IgD-negative memory B cell (primary cell): ENCODE data around the gene COL18A1. TPM values are rescaled to one million over a fixed set of nuclear protein-coding genes. Genes with fewer than 3 reads are reported as not detected.

Experiments used
- H3K27ac Mint-ChIP-seq, 3 donors: one replicate each; pipeline ENCODE4 v1.8.0; 2020 to 2022; ENCODE audit warnings: mild to moderate bottlenecking in 3 of 3, mixed read lengths in 3 of 3, moderate library complexity in 1 of 3
- H3K27me3 Mint-ChIP-seq: one replicate; pipeline ENCODE4 v1.8.0; 2021; ENCODE audit warnings: mixed read lengths
- H3K36me3 Mint-ChIP-seq: one replicate; pipeline ENCODE4 v1.8.0; 2020; ENCODE audit warnings: mild to moderate bottlenecking, mixed read lengths
- H3K4me1 Mint-ChIP-seq, 3 donors: one replicate each; pipeline ENCODE4 v1.8.0; 2020 to 2022; ENCODE audit warnings: mixed read lengths in 3 of 3, mild to moderate bottlenecking in 1 of 3
- H3K4me3 Mint-ChIP-seq, 4 donors: one replicate each; pipeline ENCODE4 v1.8.0; 2020 to 2022; ENCODE audit warnings: mild to moderate bottlenecking in 4 of 4, mixed read lengths in 4 of 4, moderate library complexity in 3 of 4
- H3K9me3 Mint-ChIP-seq, 3 donors: one replicate each; pipeline ENCODE4 v1.8.0; 2020 to 2021; ENCODE audit warnings: mixed read lengths in 3 of 3, mild to moderate bottlenecking in 1 of 3
- polyA plus RNA-seq: library from polyadenylated mRNA; unstranded; fragments of 300-500 nt; fragmentation: Illumina TruSeq; gene quantifications from one replicate; pipeline ENCODE4 v1.2.3, GENCODE V29; 2021

Gene COL18A1
- polyA plus RNA-seq, 1 donor from 2014 or later = 4.0 TPM

DNA sequence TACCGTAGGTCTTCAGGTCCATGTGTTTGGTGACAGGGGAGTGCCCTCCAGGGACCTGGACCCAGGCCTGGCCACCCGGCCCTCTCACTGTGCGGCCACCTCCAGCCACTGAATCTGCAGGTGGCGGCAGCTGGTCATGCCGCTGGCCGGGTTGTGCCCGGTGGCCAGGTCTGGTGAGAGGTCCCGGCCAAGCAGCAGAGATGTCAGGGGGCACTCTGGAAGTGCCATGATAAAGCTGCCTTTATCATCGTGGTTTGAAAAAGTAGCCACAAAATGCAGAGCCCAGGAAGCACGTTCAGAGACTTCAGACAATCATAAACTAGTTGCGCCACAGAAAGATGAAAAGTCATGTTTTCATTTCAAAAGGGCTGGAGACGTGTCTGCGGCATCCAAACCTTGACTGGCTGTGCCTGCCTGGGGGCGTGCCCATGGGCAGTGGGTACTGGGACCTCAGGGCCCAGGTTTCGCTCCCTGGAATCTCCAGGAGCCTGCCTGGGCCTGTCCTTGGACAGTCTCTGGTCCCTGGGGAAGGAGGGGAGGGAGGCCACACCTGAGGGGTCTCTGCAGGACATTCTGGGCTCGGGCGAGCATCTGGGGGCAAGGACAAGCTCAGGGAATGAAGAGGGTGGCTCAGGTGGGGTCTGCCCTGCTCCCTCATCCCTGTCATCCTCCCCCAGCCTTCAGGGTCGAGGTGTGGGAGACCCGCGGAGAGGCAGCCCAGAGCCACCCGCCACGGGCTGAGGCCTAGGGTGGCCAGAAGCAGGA is 44.9 kb downstream of the COL18A1 start:
- no peaks in the 10 kb centered on the region for H3K4me1 Mint-ChIP-seq
- no peak overlapping the region for H3K27ac Mint-ChIP-seq
- no peak overlapping the region for H3K4me3 Mint-ChIP-seq
- no peaks in the 10 kb centered on the region for H3K36me3 Mint-ChIP-seq
- peaks cover 9% of the 10 kb centered on the region for H3K27me3 Mint-ChIP-seq
- peaks cover 0 to 10% (median 8%) of the 10 kb centered on the region in 3 donors for H3K9me3 Mint-ChIP-seq

DNA sequence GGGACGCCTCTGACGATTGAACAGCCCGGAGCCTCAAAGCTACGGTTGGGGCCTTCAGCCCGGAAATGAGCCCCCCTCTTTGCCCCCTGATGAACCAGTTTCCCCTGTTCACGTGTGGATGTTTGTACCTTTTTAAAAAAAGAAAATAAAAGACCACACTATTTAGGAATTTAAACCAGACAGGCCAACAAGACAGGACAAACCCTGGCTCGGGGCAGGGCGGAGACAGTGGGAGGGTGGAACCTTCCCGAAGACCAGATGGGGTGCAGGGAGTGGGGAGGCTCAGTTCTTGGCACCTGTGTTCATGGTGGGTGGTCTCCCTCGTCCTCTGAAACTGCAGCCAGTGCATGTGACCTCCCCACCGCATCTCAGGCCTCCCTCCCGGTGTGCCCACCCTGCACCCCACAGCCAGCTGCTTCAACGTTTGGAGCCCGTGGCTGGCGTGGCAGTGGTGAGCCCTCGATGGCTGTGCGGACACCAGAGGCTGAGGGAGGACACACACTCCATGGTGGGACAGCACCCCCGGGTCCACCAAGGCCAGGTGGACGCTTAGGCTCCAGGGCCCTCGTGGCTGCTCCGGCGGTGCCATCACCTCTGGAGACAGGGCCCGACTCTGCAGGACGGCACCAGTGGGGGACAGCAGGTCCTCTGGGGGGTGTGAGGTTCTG is 45.6 kb downstream of the COL18A1 start:
- no peaks in the 10 kb centered on the region for H3K36me3 Mint-ChIP-seq
- H3K4me1 Mint-ChIP-seq = no peaks in the 10 kb centered on the region
- H3K27me3 Mint-ChIP-seq = peaks cover 9% of the 10 kb centered on the region
- H3K9me3 Mint-ChIP-seq = peaks cover 0 to 10% (median 8%) of the 10 kb centered on the region in 3 donors
- no peak overlapping the region for H3K4me3 Mint-ChIP-seq
- no peak overlapping the region for H3K27ac Mint-ChIP-seq

DNA sequence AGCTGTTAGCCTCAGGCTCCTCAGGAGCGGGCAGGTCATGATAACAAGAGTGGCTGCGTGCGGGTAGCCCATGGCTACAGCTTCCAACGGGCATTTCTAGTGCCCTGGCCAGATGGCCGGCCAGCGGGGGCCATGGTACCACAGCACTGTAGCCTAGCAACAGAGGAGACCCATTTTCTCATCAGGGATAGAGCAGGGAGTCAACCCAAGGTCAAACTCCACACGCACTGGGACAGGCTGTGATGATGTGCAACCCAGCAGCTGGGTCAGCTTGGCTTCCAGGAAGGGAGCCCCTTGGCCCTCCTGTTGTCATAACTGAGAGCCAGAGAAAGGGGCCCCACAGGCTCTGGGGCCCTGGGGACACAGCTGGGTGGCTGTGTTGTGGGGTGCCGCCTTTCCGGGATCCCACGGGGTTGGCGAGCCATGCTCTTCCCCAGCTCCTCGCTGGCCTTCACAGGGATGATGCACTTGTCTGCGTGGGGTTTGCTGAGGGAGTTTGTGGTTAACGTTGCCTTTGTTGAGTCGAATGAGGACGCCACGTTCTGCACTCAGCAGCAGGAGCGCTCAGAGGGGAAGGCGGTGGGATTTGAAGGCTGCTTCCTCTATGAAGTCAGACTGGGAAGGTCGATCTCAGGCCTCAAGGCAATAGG is 46.3 kb downstream of the COL18A1 start:
- H3K27me3 Mint-ChIP-seq = peaks cover 5% of the 10 kb centered on the region
- peaks cover 0 to 8% (median 6%) of the 10 kb centered on the region in 3 donors for H3K9me3 Mint-ChIP-seq
- no peaks in the 10 kb centered on the region for H3K36me3 Mint-ChIP-seq
- H3K4me1 Mint-ChIP-seq = no peaks in the 10 kb centered on the region
- no peak overlapping the region for H3K27ac Mint-ChIP-seq
- no peak overlapping the region for H3K4me3 Mint-ChIP-seq

DNA sequence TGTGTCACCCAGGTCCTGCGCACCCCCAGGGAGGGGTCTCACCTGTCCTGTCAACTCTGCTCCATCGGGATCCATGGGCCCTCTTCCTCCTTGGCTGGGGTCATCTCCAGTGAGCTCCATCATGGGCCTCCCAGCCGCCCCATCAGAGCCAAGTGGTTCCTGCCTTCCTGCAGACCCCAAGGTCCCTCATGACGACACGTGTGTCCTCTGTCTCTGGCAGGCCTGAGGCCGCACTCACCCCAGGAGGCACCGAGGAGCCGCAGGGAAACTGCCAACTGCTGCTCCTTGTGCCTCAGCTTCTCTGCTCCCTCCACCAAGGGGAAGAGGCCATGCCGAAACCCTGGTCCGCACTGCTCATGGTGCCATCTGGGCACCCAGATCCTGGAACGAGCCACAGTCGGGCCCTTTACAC is 46.8 kb downstream of the COL18A1 start:
- no peak overlapping the region for H3K27ac Mint-ChIP-seq
- H3K36me3 Mint-ChIP-seq = no peaks in the 10 kb centered on the region
- H3K4me3 Mint-ChIP-seq = no peak overlapping the region
- H3K4me1 Mint-ChIP-seq = no peaks in the 10 kb centered on the region
- peaks cover 4% of the 10 kb centered on the region for H3K27me3 Mint-ChIP-seq
- H3K9me3 Mint-ChIP-seq = peaks cover 0 to 5% (median 4%) of the 10 kb centered on the region in 3 donors

DNA sequence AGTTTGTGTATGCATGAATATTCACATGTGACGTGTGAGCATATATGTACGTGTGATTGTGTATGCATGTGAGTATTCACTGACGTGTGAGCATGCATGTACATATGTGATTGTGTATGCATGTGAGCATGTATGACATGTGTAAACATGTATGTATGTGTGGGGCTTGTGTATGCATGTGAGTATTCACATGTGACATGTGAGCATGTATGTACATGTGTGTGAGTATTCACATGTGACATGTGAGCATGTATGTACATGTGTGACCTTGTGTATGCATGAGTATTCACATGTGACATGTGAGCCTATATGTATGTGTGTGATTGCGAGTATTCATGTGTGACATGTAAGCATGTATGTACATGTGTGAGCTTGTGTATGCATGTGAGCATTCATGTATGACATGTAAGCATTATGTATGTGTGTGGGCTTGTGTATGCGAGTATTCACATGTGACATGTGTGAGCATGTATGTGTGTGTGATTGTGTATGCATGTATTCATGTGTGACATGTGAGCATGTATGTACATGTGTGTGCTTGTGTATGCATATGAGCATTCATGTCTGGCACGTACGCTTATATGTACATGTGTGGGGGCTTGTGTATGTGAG is 47.8 kb downstream of the COL18A1 start:
- Mint-ChIP-seq H3K36me3 (no peaks in the 10 kb centered on the region), H3K4me1 (no peaks in the 10 kb centered on the region), H3K4me3 (no peak overlapping the region)

DNA sequence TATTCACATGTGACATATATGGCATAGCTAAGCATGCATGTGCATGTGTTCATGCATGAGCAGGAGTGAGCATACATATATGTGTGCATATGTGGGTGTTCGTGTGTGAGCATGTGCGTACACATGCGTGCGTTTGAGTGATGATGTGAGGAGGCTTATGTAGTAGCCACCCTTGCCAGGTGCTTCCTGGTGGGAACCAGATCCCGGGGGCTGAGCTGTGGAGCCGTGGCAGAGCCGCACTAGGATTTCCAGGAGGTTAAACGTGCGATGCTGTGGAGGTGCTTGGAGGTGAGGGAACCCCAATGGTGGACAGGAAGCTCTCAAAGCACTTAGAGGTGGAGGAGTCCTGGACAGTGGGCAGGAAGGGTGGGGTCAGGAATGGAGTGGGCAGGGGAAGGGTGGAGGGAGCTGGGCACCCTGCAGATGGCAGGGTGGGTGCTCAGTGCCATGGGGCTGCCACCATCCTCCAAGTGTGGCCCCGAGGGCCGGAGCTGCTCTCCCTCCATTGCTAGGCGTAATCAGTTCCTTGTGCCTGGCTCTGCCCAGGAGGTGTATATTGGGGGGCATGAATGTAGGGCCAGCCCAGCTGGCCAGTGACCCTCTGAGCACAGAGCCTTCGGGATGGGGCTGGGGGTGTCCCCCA is 48.5 kb downstream of the COL18A1 start:
- Mint-ChIP-seq H3K27me3 (peaks cover 4% of the 10 kb centered on the region), H3K36me3 (no peaks in the 10 kb centered on the region), H3K4me3 (no peak overlapping the region), H3K9me3 (peaks cover 0 to under 1% (median 0%) of the 10 kb centered on the region in 3 donors), H3K27ac (no peak overlapping the region), H3K4me1 (no peaks in the 10 kb centered on the region)

More for the DNA sequence above, 47.8 kb downstream of the COL18A1 start:
- H3K27ac Mint-ChIP-seq = no peak overlapping the region
- H3K27me3 Mint-ChIP-seq = peaks cover 4% of the 10 kb centered on the region
- H3K9me3 Mint-ChIP-seq = peaks cover 0 to 5% (median 3%) of the 10 kb centered on the region in 3 donors

DNA sequence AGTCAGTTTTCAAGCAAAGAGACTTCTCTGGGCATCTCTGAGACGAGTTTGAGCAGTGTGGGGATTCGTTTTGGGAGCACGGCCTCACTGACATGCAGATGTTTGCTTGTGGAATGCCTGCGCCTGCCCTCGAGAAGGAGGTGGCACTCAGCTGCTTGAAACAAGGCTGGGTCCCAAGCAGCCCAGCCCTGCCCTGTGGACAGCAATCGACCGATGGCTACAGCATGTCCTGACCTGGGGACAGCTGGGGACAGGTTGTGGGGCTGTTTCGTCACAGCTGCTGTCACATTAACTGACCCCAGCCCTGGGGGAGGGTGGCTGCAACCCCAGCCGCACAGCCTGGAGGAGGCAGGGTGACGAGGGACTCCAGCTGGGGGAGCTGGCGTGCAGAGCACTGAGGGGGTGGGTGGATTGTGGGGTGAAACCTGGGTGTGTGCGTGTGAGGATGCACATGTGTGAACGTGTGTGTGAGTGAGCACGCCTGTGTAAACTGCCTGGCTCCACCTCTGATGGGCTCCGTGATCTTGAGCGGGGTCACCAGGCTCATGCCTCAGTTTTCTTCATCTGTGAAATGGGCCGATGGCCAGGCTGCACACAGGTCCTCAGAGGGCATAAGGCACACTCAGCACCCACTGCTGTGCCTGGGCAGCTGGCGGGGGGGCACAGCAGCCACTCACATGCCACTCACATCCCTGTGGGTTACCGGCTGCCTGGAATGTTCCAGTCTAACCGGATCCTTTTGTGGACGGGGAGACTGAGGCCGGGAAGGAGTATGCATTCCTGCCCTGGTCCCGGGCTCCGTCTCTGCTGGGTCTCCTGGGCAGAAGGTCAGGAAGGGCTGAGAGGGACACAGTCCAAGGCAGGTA is 49.3 kb downstream of the COL18A1 start:
- Mint-ChIP-seq H3K27ac (no peak overlapping the region), H3K36me3 (no peaks in the 10 kb centered on the region), H3K4me1 (no peaks in the 10 kb centered on the region)

DNA sequence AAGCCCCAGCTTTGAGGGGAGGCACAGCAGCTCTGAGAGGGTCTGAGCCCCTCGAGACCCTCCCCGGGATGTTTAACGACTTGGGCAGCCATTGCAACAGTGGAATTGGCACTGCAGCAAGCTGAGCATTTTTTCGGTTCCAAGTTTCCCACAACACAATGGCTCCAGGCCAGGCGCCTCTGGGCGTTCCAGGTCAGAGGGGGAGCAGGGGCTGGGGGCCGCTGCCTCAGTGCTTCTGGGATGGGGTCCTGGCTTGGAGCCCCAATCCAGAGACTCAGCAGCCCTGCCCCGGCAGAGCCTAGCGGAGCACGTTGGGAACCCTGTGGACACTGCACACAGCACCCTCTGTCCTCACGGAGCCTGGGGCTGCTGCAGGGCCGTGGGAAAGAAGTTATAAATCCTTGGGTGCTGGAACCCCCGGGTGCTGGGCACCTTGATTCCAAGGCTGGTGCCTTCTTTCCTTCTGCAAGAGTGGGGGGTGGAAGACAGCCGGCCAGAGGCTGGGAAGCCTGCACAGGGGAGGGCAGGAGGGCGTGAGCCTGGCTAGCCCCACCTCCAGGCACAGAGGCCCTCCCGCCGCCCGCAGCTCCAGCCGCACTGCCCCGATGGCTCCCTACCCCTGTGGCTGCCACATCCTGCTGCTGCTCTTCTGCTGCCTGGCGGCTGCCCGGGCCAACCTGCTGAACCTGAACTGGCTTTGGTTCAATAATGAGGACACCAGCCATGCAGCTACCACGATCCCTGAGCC is 50.1 kb downstream of the COL18A1 start:
- no peak overlapping the region for H3K27ac Mint-ChIP-seq
- H3K4me1 Mint-ChIP-seq = no peaks in the 10 kb centered on the region
- H3K27me3 Mint-ChIP-seq = peaks cover 4% of the 10 kb centered on the region
- no peaks in the 10 kb centered on the region for H3K36me3 Mint-ChIP-seq
- no peaks in the 10 kb centered on the region for H3K9me3 Mint-ChIP-seq
- H3K4me3 Mint-ChIP-seq = no peak overlapping the region

More for the DNA sequence above, 49.3 kb downstream of the COL18A1 start:
- H3K27me3 Mint-ChIP-seq = peaks cover 5% of the 10 kb centered on the region
- H3K9me3 Mint-ChIP-seq = no peaks in the 10 kb centered on the region
- H3K4me3 Mint-ChIP-seq = no peak overlapping the region

DNA sequence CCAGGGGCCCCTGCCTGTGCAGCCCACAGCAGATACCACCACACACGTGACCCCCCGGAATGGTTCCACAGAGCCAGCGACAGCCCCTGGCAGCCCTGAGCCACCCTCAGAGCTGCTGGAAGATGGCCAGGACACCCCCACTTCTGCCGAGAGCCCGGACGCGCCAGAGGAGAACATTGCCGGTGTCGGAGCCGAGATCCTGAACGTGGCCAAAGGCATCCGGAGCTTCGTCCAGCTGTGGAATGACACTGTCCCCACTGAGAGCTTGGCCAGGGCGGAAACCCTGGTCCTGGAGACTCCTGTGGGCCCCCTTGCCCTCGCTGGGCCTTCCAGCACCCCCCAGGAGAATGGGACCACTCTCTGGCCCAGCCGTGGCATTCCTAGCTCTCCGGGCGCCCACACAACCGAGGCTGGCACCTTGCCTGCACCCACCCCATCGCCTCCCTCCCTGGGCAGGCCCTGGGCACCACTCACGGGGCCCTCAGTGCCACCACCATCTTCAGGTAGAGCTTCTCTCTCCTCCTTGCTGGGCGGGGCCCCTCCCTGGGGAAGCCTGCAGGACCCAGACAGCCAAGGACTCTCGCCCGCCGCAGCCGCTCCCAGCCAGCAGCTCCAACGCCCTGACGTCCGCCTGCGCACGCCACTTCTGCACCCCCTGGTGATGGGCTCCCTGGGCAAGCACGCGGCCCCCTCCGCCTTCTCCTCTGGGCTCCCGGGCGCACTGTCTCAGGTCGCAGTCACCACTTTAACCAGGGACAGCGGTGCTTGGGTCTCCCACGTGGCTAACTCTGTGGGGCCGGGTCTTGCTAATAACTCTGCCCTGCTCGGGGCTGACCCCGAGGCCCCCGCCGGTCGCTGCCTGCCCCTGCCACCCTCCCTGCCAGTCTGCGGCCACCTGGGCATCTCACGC is 51.0 kb downstream of the COL18A1 start:
- no peak overlapping the region for H3K27ac Mint-ChIP-seq
- no peaks in the 10 kb centered on the region for H3K9me3 Mint-ChIP-seq
- H3K4me1 Mint-ChIP-seq = peaks cover 0 to 1% (median 0%) of the 10 kb centered on the region in 3 donors
- H3K36me3 Mint-ChIP-seq = no peaks in the 10 kb centered on the region
- H3K4me3 Mint-ChIP-seq = no peak overlapping the region
- peaks cover 4% of the 10 kb centered on the region for H3K27me3 Mint-ChIP-seq

DNA sequence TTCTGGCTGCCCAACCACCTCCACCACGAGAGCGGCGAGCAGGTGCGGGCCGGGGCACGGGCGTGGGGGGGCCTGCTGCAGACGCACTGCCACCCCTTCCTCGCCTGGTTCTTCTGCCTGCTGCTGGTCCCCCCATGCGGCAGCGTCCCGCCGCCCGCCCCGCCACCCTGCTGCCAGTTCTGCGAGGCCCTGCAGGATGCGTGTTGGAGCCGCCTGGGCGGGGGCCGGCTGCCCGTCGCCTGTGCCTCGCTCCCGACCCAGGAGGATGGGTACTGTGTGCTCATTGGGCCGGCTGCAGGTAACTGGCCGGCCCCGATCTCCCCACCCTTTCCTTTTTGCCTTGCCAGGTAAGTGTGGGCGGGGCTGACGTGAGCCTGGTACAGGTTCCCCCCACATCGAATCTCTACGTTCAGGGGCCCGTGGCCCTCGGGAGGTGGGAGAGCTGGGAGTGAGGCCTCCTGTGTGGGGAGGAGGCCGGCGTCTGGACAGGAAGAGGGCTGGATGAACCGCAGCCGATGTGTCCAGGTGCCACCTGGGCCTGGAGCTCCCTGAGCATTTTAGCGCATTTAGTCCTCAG is 51.7 kb downstream of the COL18A1 start:
- Mint-ChIP-seq H3K4me3 (no peak overlapping the region), H3K9me3 (peaks cover 3 to 6% (median 3%) of the 10 kb centered on the region in 3 donors), H3K27ac (no peak overlapping the region), H3K36me3 (no peaks in the 10 kb centered on the region), H3K4me1 (peaks cover 0 to 2% (median 0%) of the 10 kb centered on the region in 3 donors), H3K27me3 (peaks cover 2% of the 10 kb centered on the region)

DNA sequence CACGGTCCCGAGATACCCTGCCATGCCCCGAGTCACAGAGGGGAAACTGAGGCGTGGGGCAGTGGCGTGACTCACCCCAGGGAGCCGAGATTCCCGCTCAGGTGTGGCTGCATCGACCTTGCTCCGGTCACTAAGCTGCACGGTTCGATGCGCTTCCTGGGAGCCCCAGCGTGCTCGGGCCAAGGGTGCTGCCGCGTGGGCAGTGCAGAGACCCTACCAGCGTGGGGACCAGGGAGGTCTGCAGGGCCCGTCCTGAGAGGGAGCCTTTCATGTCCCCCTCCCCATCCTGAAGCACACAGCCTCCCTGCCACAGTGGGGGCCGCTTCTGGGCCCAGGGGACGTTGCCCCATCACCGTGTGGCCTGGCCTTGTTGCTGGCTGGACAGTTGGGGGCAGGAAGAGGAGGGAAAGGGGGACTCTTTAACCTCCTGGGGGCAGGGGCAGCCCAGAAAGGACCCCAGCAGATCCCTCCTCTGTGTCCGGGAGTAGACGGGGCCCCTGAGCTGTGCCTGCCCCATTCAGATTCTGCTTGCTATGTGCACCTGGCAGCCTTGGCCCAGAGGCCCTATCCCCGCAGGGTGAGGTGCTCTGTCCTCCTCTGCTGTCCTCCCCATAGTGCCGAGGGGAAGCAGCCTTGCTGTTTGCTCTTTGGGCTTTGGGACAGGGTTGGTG is 52.3 kb downstream of the COL18A1 start:
- Mint-ChIP-seq H3K27ac (no peak overlapping the region), H3K9me3 (peaks cover 4 to 11% (median 10%) of the 10 kb centered on the region in 3 donors), H3K36me3 (peaks cover 2% of the 10 kb centered on the region), H3K4me1 (peaks cover 0 to 2% (median 0%) of the 10 kb centered on the region in 3 donors), H3K27me3 (peaks cover 2% of the 10 kb centered on the region), H3K4me3 (no peak overlapping the region)

DNA sequence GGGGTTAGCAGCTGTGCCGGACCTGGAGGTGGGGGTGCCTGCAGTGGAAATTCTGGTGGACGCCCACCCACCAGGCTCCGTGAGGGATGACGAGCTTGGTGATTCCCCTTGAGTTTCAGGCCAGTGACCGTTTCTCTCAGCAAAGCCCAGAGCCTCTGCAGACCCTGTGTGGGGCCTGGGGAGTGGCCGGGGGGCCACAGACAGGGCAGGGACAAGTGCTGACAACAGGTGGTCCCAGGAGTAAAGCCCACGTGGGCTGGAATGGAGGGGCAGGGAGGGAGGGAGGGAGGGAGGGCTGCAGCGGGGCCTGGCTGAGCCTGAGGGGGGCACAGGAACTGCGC is 52.8 kb downstream of the COL18A1 start:
- Mint-ChIP-seq H3K36me3 (peaks cover 2% of the 10 kb centered on the region), H3K4me1 (peaks cover 0 to 2% (median 0%) of the 10 kb centered on the region in 3 donors), H3K4me3 (no peak overlapping the region), H3K27me3 (peaks cover 2% of the 10 kb centered on the region), H3K9me3 (peaks cover 4 to 15% (median 15%) of the 10 kb centered on the region in 3 donors), H3K27ac (no peak overlapping the region)
